A549 (cell line): ENCODE measurements around the gene SPHK1.

Source experiments
- CEBPB ChIP-seq, 2 experiments: fragments of >200 bp in 1 of 2; sonication (Bioruptor Twin) in 1 of 2; formaldehyde crosslinking in 1 of 2; IDR thresholded peaks; 2 replicates each; pipeline ENCODE4 v1.6.1; 2012 to 2016
- CHD4 ChIP-seq: fragments of 200-600 bp; sonication (generic); IDR thresholded peaks from 2 replicates; pipeline ENCODE4 v1.6.1; 2016; ENCODE audit warnings: antibody characterized with exemption, mild to moderate bottlenecking, borderline replicate concordance
- E2F6 ChIP-seq: IDR thresholded peaks from 2 replicates; pipeline ENCODE4 v1.6.1; 2012; ENCODE audit warnings: low read depth, borderline replicate concordance
- FOSL2 ChIP-seq, 2 experiments: fragments of 450-650 bp in 1 of 2; fragments of >200 bp in 1 of 2; sonication (Bioruptor Twin) in 1 of 2; formaldehyde crosslinking; IDR thresholded peaks; 2 replicates each; pipeline versions ENCODE4 v1.5.0 to v1.6.1; 2016 to 2020; ENCODE audit warnings: mild to moderate bottlenecking in 1 of 2, moderate library complexity in 1 of 2
- JUNB ChIP-seq: fragments of >200 bp; sonication (Bioruptor Twin); formaldehyde crosslinking; IDR thresholded peaks from 2 replicates; pipeline ENCODE4 v1.6.1; 2016
- KDM1A ChIP-seq: fragments of 200-600 bp; sonication (generic); IDR thresholded peaks from 2 replicates; pipeline ENCODE4 v1.6.1; 2016; ENCODE audit warnings: low read depth, mild to moderate bottlenecking
- KDM5A ChIP-seq: fragments of 200-600 bp; sonication (generic); IDR thresholded peaks from 2 replicates; pipeline ENCODE4 v1.6.1; 2016; ENCODE audit warnings: antibody characterized with exemption, mild to moderate bottlenecking
- MAX ChIP-seq: IDR thresholded peaks from 2 replicates; pipeline ENCODE4 v1.6.1; 2012
- MYC ChIP-seq: IDR thresholded peaks from 2 replicates; pipeline ENCODE4 v1.6.1; 2012; ENCODE audit warnings: mild to moderate bottlenecking, inconsistent platforms, low read length, improper control_type of control experiment, borderline replicate concordance
- POLR2A ChIP-seq: IDR thresholded peaks from 2 replicates; pipeline ENCODE4 v1.6.1; 2012; ENCODE audit warnings: mild to moderate bottlenecking, low read length
- RAD21 ChIP-seq, 2 experiments: fragments of >200 bp in 1 of 2; sonication (Bioruptor Twin) in 1 of 2; formaldehyde crosslinking in 1 of 2; IDR thresholded peaks in 1 of 2; conservative IDR thresholded peaks in 1 of 2; 2 replicates in 1 of 2; 3 replicates in 1 of 2; pipeline ENCODE4 v1.6.1; 2012 to 2018; ENCODE audit warnings: inconsistent platforms in 1 of 2
- RFX5 ChIP-seq: fragments of 450-650 bp; IDR thresholded peaks from 2 replicates; pipeline ENCODE4 v1.7.1; 2014; ENCODE audit warnings: antibody characterized with exemption, mild to moderate bottlenecking, moderate library complexity
- RNF2 ChIP-seq: fragments of 200-600 bp; sonication (generic); IDR thresholded peaks from 2 replicates; pipeline ENCODE4 v1.6.1; 2016; ENCODE audit warnings: low read depth, mild to moderate bottlenecking, antibody characterized with exemption, moderate library complexity, borderline replicate concordance
- TF ChIP-seq, protein P1 (sequence below): fragments of >200 bp; sonication (Bioruptor Twin); formaldehyde crosslinking; IDR thresholded peaks from 3 replicates; pipeline ENCODE4 v1.5.1; 2016

DNA sequence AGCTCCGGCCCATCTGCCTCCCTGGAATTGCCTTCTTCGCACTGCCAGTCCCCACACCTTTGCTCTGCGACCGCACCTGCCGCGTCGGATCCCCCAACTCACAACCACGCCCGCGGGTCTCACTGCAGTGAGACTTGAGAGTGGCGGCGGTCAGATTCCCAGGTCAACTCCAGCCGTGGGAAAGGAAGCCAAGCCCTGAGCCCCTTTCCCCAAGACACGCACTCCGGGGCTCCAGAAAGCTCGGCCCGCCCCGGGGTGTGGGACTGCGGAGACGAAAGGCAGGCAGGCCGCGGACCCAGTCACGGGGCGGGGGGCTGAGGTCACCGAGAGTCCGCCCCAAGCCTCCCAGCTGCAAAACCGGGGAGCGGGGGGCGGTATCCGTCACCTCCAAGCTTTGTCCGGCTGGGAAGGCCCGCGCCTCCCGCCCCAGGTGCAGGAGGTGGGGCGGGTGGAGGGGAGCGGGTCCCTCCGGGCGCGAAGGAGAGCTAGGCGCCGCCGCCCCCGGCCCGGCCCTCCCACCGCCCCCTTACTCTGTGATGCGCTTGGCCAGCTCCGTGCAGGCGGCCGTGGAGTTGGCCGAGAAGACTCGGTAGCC lies 31.3 kb upstream of the SPHK1 start:
- TF ChIP-seq MAX (no peak), RFX5 (no peak), RNF2 (no peak), POLR2A (no peak), KDM1A (0 out of 2 replicates have a peak, but pooled peaks have one; percentile 8), E2F6 (no peak), KDM5A (no peak), MYC (no peak), JUNB (no peak), CHD4 (no peak), CEBPB (IDR thresholded peaks at IDR 0.05) (no peak), FOSL2 (IDR thresholded peaks at IDR 0.05) (no peak), FOSL2 (CRISPR knock-in tag; IDR thresholded peaks at IDR 0.05) (no peak), RAD21 (conservative IDR thresholded peaks at IDR 0.05 in 1 of 2, IDR thresholded peaks at IDR 0.05 in 1 of 2) (no peak)
- TF ChIP-seq, protein P1, sequence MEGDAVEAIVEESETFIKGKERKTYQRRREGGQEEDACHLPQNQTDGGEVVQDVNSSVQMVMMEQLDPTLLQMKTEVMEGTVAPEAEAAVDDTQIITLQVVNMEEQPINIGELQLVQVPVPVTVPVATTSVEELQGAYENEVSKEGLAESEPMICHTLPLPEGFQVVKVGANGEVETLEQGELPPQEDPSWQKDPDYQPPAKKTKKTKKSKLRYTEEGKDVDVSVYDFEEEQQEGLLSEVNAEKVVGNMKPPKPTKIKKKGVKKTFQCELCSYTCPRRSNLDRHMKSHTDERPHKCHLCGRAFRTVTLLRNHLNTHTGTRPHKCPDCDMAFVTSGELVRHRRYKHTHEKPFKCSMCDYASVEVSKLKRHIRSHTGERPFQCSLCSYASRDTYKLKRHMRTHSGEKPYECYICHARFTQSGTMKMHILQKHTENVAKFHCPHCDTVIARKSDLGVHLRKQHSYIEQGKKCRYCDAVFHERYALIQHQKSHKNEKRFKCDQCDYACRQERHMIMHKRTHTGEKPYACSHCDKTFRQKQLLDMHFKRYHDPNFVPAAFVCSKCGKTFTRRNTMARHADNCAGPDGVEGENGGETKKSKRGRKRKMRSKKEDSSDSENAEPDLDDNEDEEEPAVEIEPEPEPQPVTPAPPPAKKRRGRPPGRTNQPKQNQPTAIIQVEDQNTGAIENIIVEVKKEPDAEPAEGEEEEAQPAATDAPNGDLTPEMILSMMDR: no peak
